A673 (cell line): ENCODE data around the gene MIF.

Experiments
- CTCF ChIP-seq: fragments of 300-800, 200-600 bp; sonication (generic); conservative IDR thresholded peaks from 2 replicates; pipeline ENCODE4 v1.5.1; 2017; ENCODE audit warnings: low read depth, mild to moderate bottlenecking, antibody characterized with exemption, low read length, moderate library complexity, mixed read lengths
- EZH2 ChIP-seq: fragments of 200-600 bp; sonication (generic); IDR thresholded peaks from 2 replicates; pipeline ENCODE4 v1.6.1; 2017; ENCODE audit warnings: borderline replicate concordance, low read depth, mild to moderate bottlenecking, mixed read lengths, antibody characterized with exemption, low read length; ENCODE audit not compliant: poor library complexity, severe bottlenecking

GRCh38 chr22:23906641-23907040 is 12.5 kb downstream of the MIF start:
- TF ChIP-seq CTCF, result no peak
- no peak for TF ChIP-seq EZH2
